Measurements from ENCODE around the gene CD99. TPM values are rescaled to one million over a fixed set of nuclear protein-coding genes. Genes with fewer than 3 reads are reported as not detected.

CD99 gene
- polyA plus RNA-seq, 3 donors = 159 to 217 (median 184) TPM

GRCh38 chrX:2788980-2789379, 97.9 kb downstream of the CD99 start:
- H3K4me1 Mint-ChIP-seq = no peaks in the 10 kb centered on the region
- no peak overlapping the region for H3K4me3 Mint-ChIP-seq
- H3K36me3 Mint-ChIP-seq = no peaks in the 10 kb centered on the region
- H3K9me3 Mint-ChIP-seq = no peaks in the 10 kb centered on the region
- TF ChIP-seq CTCF (IDR thresholded peaks at IDR 0.05) = no peak
- Histone ChIP-seq H4K20me1 (ENCODE audit: insufficient read depth, low read length) (no peaks in the 10 kb centered on the region), H3K79me2 (ENCODE audit: insufficient read depth, low read length) (no peaks in the 10 kb centered on the region), H2AFZ (ENCODE audit: insufficient read depth, low read depth, low read length, poor library complexity, severe bottlenecking) (no peak overlapping the region), H3K9ac (ENCODE audit: insufficient read depth, low read length, poor library complexity, severe bottlenecking) (no peak overlapping the region), H3K4me2 (replicated peaks; ENCODE audit: extremely low read depth, low read length, poor library complexity, severe bottlenecking) (no peak overlapping the region), H3K4me1 (ENCODE audit: control insufficient read depth in 1 of 2, insufficient read depth in 2 of 2, low read length in 2 of 2) (no peaks in the 10 kb centered on the region), H3K27ac (ENCODE audit: low read depth in 1 of 2, low read length in 2 of 2) (no peak overlapping the region), H3K4me3 (replicated peaks in 1 of 3; ENCODE audit: low read depth in 2 of 3, low read length in 3 of 3) (no peak overlapping the region), H3K36me3 (replicated peaks in 1 of 2; ENCODE audit: control insufficient read depth in 1 of 2, insufficient read depth in 2 of 2, low read length in 2 of 2) (no peaks in the 10 kb centered on the region), H3K27me3 (ENCODE audit: control insufficient read depth in 2 of 2, insufficient read depth in 2 of 2, low read length in 2 of 2) (no peaks in the 10 kb centered on the region), H3K9me3 (replicated peaks in 1 of 2; ENCODE audit: control insufficient read depth in 1 of 2, insufficient read depth in 1 of 2, low read length in 2 of 2) (no peaks in the 10 kb centered on the region)
- H3K27ac Mint-ChIP-seq = no peak overlapping the region
- DNase-seq = no peak
- intact Hi-C loops (cut with micrococcal nuclease) = no loop called here
- H3K27me3 Mint-ChIP-seq (ENCODE audit: low read depth in 3 of 3) = peaks cover 0 to 4% (median 3%) of the 10 kb centered on the region in 3 donors
- WGBS (ENCODE audit: insufficient coverage) = no CpG with 5 or more reads among the region's 4 CpGs

GRCh38 chrX:2789569-2789968, 98.5 kb downstream of the CD99 start:
- Mint-ChIP-seq H3K27ac (no peak overlapping the region), H3K4me3 (no peak overlapping the region), H3K36me3 (no peaks in the 10 kb centered on the region), H3K4me1 (no peaks in the 10 kb centered on the region), H3K27me3 (ENCODE audit: low read depth in 3 of 3) (peaks cover under 1 to 4% (median 3%) of the 10 kb centered on the region in 3 donors), H3K9me3 (no peaks in the 10 kb centered on the region)
- Histone ChIP-seq H3K36me3 (replicated peaks in 1 of 2; ENCODE audit: control insufficient read depth in 1 of 2, insufficient read depth in 2 of 2, low read length in 2 of 2) (no peaks in the 10 kb centered on the region), H3K79me2 (ENCODE audit: insufficient read depth, low read length) (no peaks in the 10 kb centered on the region), H3K9ac (ENCODE audit: insufficient read depth, low read length, poor library complexity, severe bottlenecking) (no peak overlapping the region), H3K4me2 (replicated peaks; ENCODE audit: extremely low read depth, low read length, poor library complexity, severe bottlenecking) (no peak overlapping the region), H3K27me3 (ENCODE audit: control insufficient read depth in 2 of 2, insufficient read depth in 2 of 2, low read length in 2 of 2) (no peaks in the 10 kb centered on the region), H3K9me3 (replicated peaks in 1 of 2; ENCODE audit: control insufficient read depth in 1 of 2, insufficient read depth in 1 of 2, low read length in 2 of 2) (no peaks in the 10 kb centered on the region), H4K20me1 (ENCODE audit: insufficient read depth, low read length) (no peaks in the 10 kb centered on the region), H3K4me3 (replicated peaks in 1 of 3; ENCODE audit: low read depth in 2 of 3, low read length in 3 of 3) (no peak overlapping the region), H3K27ac (ENCODE audit: low read depth in 1 of 2, low read length in 2 of 2) (no peak overlapping the region), H3K4me1 (ENCODE audit: control insufficient read depth in 1 of 2, insufficient read depth in 2 of 2, low read length in 2 of 2) (no peaks in the 10 kb centered on the region), H2AFZ (ENCODE audit: insufficient read depth, low read depth, low read length, poor library complexity, severe bottlenecking) (no peak overlapping the region)
- TF ChIP-seq CTCF (IDR thresholded peaks at IDR 0.05) = no peak
- no CpG with 5 or more reads among the region's 3 CpGs for WGBS (ENCODE audit: insufficient coverage)
- intact Hi-C loops (cut with micrococcal nuclease) = no loop called here
- no peak for DNase-seq

Other genes with a start within 250 kb of the CD99 start
- 10 to 100 TPM; 12.9 to 33.2 (median 28.3) TPM for gene DHRSX, start 190.3 kb upstream of the CD99 start, polyA plus RNA-seq
- 10 to 100 TPM; 13.9 to 32.1 (median 23.1) TPM for gene ZBED1, start 190.3 kb upstream of the CD99 start, polyA plus RNA-seq
- gene XG, start 60.7 kb downstream of the CD99 start, polyA plus RNA-seq = not detected
- gene GYG2, start 137.6 kb downstream of the CD99 start, polyA plus RNA-seq = not detected
- gene ARSD, start 238.0 kb downstream of the CD99 start, polyA plus RNA-seq = 10 to 100 TPM; 19.2 to 28.6 (median 19.7) TPM

Data from CD14-positive monocyte (primary cell).